ENCODE measurements around the gene LRRC42.

LRRC42 gene, protein sequence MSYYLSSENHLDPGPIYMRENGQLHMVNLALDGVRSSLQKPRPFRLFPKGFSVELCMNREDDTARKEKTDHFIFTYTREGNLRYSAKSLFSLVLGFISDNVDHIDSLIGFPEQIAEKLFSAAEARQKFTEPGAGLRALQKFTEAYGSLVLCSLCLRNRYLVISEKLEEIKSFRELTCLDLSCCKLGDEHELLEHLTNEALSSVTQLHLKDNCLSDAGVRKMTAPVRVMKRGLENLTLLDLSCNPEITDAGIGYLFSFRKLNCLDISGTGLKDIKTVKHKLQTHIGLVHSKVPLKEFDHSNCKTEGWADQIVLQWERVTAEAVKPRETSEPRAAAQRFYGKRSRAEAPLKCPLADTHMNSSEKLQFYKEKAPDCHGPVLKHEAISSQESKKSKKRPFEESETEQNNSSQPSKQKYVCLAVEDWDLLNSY

DNA sequence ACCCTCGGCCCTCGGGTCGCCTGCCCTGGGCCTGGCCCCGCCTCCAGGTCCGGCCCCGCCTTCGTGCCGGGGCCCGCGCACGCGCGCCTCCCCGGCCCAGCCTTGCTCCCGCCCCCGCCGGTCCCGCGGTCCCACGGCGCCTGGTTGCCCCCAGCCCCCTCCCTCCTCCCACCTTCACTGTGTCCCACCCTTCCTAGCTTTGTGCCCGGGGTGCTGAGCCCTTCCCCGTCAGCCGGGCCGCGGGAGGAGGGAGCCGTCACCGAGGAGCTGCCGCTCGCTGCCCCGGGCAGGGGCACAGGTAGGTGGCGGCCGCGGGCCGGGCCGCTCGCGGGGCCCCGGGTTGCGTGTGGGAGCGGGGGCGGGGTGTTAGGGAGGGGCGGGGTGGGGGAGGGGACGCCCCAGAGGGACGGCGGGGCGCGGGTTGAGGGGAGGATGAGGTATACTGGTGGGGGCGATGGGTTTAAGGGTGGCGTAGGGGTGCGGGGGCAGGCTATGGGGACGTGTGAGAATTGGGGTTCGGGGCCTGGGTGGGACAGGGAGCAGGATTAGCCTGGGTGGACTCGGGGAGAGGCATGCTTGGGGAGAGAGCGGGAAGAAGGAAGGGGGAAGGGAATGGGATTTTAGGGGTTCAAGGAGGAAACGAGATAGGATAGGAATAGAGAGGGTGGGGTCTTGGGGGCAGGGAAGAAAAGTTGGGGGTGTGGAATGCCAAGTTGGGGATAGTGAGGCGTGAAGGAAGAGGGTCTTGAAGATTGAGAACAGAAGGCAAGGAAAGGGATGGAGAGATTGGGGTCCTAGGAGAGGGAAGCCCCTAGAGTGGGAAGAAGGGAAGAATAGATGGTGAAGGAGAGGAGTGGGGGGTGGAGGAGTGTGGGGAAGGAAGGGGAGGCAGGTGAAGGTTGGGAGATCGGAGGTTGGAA lies at the start of gene LRRC42:
LRRC42 (plus strand) TSS at position 99 of the 920 bp plus-strand sequence. CDS start 5,650 bp downstream, outside the sequence.
- no peak for DNase-seq

DNA sequence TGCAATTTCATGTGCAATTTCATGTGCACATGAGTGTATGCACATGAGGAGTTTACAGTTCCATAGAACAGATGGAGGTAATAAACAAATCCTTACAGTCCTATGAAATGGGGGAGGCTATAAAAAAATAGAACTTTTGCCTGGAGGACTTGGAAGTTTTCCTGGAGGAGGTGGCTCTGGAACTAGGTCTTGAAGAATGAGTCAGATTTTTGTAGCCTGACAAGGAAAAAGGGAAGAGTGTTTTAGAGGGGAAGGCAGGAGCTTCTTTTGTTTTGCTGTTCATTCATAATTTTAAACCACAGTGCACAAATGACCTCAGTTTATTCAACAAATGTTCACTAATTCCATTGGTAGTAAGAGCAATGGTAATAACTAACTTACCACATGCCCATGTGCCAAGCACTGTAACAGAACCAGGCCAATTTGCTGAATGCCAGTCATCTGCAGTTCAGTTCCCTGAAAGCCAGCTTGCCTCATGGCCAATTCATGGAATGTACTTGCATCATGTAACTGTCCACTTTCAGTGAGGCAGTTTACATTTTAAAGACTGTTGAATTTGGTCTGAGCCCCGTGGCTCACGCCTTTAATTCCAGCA lies 49.4 kb upstream of the LRRC42 start:
- DNase-seq: no peak

DNA sequence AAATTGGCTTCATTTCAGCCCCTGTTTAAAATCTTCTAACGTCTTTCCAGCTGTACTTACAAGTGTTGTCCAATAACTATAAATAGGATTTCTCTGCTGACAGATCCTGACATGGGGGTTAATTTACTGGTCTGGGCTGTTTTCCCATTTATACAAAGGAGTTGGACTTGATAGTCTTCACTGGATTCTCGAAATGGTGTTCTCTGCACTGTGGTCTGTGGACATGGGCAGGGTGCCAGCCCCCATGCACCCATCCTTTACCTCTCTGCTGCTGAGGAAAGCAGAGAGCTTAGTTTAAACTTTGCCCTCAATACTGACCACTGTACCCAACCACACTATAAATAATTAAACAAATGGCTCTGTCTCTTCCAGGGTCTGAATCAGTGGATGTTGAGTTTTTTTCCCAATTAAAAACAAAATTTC lies 46.9 kb upstream of the LRRC42 start:
- peak; percentile 67 for DNase-seq

DNA sequence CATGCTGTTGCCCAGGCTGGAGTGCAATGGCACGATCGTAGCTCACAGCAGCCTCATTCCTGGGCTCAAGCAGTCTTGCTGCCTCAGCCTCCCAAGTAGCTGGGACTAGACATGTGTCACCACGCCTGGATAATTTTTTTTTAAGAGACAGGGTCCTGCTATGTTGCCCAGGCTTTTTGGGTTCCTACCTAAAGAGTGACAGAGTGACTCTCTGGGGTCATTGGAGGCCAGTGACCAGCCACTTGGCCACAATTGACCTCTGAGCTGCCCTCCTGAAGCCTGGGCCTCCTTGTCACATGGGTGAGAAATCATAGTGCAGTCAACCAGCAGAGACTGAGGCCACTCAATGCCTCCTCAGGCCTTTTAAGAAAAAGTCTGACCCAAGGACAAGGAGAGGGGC lies 46.4 kb upstream of the LRRC42 start:
- DNase-seq: no peak

DNA sequence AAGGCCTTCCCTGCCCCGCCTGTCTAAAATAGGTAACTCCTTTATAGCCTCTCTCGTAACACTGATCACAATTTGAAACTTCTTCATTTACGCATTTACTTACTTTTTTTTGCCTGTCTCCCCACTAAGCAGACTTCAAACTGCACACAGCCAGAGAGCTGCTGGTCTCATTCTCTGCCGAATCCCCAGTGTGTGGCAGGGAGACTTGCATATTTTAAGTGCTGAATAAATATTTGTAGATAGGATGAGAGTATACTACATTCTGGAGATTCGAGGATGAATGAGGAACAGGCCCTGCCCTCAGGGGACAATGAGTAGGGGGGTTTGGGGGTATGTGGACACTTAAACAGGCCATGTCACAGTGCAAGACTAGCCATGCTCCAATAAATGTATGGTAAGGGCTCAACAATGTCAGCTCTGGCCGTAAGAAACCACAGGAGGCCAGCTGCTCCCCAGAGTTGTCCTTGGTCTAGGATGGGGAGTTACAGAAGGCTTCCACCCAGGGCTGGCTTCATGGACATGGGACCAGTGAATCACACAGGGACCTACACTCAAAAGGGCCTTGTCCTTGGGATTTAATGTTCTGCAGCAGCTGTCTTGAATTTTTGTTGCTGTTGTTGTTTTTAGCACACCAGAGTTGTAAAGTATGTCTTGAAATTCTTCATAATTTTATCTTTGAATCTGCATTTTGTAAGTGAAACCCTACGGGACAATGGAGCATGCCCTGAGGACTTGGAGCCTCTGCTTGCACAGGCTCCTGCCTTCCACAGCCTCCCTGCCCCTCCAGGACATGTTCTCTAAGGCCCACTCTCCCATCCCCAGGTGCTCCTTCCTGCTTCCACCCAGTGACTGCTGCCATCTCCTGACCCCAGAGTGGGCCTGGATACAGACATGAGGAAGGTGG lies 43.7 kb upstream of the LRRC42 start:
- no peak for DNase-seq

DNA sequence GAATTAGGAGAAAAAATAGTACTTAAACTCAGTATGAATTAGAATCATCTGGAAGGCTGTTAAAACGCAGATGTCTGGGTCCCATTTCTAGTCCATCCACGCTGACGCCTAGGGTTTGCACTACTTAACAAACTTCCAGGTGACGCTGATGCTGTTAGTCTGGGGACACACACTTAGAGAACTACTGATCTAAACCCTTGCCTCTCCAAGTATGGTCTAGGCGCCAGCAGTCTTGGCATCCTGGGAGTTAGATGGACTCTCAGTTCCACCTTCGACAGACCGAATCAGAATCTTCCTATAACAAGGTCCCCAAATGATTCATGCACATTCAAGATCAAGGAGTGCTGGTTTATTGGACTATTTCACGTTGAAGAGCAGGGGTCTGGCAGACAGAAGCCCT lies 40.6 kb upstream of the LRRC42 start:
- no peak for DNase-seq

DNA sequence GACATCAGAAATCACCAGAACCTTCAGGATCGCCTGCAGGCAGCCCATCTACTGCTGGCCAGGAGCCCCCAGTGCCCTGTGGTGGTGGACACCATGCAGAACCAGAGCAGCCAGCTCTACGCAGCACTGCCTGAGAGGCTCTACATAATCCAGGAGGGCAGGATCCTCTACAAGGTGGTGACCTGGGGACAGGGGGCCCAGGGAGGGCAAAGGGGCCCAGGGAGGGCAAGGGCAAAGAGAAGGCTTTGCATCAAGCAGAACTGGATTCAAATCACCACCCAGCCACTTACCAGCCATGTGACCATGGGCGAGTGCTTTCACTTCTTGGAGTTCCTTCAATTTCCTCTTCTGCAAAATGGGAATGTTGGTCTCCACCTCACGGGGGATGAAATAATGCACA lies 40.0 kb upstream of the LRRC42 start:
- no peak for DNase-seq

DNA sequence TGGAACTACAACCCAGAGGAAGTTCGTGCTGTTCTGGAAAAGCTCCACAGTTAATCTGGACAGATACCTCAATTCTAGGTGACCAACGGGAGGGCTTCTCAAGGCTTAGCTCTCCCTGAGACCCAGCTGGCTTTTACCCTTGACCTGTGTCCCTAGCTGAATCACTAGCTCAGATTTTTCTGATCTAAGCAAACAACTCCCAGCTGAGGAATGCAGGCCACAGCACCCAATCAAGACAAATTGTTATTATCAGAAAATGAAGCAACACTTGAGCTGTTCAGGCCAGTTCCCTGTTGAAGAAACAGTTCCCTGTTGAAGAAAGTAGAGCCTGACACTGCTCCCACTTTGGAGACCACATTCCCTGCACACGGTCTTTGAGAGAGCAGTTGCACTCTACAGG lies 36.2 kb upstream of the LRRC42 start:
- no peak for DNase-seq

DNA sequence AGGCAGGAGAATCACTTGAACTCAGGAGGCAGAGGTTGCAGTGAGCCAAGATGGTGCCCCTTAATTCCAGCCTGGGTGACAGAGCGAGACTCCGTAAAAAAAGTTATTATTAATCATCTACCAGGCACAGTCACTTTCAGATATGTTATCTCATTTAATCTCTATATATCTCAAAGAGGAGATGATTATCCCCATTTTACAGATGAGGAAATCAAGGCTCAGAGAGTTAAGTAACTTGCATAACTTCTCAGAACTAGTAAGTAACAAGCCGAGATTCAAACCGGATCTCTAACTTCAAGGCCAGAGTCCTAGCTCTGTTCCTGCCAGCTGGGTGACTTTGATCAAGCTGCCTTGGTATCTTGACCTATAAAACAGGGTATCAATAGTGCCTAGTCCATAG lies 34.7 kb upstream of the LRRC42 start:
- no peak for DNase-seq

DNA sequence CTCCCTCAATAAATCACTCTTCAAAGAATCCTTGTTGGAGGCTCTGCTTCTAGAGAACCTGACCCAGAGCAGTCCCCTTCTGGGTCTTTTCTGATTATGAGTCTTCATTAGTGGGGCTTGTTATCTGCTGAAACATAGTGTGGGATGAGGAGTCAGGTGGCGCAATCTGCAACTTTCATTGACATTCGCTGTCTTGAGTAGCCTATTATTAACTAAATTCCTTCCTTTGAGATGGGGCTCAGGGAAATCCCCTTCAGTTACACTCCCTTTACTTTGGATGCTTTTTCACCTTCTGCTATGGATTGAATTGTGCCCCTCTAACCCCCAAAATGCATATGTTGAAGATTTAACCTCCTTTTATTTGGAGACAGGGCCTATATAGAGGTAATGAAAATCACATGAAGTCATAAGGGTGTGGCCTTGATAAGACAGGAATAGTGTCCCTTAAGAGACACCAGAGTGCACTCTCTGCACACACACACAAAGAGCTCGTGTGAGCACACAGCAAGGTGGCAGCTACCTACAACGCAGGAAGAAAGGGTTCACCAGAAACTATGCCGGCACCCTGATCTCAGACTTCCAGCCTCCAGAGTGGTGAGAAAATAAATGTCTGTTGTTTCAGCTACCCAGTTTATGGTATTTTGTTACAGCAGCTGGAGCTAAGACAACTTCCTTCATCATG lies 32.7 kb upstream of the LRRC42 start:
- no peak for DNase-seq

DNA sequence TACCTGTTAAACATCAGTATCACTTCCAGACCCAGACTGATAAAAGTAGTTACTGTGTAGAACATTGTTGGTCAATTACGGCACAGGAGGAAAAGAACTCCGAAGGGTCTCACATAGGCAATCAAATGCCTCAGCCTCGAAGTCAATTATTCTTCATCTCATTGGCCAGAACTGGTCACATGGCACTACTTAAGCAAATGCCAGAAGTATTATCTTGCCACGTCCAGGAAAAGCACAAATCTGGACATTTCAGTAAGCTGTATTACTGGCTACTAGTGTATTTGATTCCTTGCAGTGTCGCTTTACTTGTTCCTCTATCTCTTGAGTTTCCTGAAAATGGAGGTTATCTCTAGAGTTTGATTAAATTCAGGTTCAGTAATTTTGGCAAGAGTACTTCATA lies 27.8 kb upstream of the LRRC42 start:
- DNase-seq: no peak

DNA sequence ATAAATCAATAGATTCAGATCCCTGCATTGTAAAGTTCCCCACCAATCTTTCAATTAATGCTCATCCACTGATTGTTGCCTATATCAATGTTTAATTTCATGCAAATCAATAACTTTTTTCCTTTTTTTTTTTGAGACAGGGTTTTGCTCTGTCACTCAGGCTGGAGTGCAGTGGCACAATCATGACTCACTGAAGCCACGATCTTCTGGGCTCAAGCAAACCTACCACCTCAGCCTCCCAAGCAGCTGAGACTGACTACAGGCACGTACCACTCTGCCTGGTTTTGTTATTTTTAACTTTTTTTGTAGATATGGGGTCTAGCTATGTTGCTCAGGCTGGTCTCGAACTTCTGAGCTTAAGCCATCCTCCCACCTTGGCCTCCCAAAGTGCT lies 26.5 kb upstream of the LRRC42 start:
- no peak for DNase-seq

DNA sequence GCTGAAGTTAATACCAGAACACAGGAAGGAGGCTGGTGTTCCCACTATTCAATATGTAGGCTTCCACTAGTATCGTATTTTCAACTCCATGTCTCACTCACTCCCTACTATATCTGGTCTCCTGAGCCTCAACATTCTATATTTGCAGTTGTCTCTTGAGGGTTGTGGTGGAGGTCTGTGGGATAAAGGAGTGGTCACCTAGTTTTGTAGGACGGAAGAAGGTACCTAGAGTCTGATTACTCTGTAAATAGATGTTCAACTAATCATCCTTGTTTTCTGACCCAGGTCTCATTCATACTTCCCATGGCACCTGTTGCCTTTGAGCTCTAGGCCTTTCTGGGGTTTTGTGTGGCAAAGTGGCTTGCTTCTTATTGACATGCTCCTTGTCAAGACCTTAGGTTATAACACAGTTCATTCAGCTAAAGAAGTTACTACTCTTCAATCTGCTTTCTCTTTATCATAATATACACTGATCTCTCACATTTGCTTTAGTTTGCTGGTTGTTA lies 18.7 kb upstream of the LRRC42 start:
- no peak for DNase-seq

DNA sequence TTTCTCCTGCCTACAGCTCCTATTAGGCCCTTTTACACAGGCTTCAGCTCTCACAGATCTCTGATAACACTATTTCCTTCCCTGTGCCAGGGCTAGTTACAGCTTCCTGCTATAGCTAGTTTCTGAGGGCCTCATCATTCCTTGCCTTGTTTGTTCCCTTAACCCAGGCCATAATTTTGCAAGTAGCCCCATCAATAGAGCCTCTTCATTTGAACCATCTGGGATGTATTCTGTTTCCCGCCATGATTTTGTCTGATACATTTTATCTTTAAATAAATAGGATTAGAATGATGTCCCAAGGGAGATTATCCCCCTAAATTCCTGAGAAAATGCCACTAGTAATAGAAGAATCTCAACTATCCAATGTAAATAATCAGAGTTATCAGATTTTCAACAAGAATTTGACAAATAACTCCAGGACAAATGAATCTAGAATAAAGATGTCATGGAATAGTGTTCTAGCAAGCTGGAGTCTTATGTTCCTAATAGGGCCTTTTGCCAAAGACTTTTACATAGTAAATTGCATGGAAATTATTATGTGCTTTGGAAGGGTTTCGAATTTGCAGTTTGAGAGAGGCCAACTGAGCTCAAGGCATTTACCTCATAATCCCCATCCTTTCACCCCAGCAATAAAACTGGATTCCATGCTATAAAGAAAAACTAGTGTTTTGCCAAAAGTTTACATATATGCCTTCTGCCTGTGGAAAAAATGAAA lies 16.7 kb upstream of the LRRC42 start:
- no peak for DNase-seq

DNA sequence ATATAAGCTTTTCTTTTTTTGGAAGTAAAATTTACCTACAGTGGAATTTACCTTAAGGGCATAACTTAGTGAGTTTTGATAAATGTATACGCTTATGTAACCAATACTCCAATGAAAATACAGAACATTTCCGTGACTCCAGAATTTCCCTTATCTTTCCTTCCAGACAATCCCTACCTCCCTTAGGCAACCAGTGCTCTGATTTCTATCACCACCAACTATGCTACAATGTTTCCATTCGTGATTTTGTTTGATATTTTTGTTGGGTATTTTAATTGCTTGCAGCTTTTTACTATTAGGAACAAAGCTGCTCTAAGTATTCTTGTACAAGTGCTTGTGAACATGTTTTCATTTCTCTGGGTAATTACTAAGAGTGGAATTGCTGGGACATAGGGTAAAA lies 15.2 kb upstream of the LRRC42 start:
- no peak for DNase-seq

DNA sequence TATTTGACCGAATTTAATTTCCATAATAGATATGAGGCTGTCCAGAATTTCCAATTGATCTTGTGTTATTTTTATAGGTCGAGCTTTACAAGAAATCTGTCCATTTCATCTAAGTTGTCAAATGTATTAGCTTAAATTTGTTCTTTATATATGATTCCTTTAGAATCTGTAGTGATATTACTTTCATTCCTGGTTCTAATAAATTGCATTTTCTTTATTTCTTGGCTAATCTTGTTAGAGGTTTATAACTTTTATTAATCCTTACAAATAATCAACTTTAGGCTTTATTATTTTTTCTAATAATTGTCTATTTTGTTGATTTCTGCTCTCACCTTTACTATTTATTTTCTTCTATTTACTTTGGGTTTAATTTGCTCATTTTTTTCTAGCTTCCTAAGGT lies 14.6 kb upstream of the LRRC42 start:
- no peak for DNase-seq

DNA sequence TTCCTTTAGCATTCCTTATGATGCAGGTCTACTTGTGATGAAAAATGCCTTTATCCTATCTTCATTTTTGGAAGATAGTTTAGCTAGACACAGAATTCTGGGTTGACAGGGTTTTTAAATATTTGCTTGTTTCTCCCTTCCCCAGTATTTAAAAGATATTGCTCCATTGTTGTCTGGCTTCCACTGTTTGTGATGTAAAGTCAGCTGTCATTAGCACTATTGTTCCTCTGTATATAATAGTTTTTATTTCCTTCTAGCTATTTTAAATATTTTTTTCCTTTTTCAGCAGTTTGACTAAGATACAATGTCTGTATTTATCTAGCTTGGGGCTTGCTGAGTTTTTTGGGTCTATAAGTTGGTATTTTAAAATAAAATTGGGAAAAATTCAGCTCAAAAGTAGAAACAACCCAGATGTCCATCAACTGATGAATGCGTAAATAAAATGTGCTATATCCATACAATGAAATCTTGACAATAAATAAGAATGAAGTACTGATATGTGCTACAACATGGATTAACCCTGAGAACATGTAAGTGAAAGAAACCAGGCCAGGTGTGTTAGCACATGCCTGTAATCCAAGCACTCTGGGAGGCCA lies 11.9 kb upstream of the LRRC42 start:
- no peak for DNase-seq

DNA sequence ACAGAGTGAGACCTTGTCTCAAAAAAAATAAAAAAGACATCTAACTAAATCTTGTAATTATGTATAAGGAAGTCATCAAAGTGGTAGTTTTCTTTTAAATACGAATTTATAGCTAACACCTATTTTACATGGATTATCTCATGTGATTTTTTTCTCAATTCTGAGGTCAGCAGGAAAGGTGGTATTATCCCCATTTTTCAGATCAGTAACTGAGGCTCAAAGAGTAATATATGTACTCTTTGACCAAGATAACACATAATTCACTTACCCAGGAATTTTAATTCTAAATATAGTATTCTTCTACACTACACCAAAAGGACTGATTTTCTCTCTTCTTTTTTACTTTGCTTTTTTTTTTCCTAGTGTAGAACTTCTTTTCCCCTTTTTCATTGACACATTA lies 9.7 kb upstream of the LRRC42 start:
- DNase-seq: no peak

DNA sequence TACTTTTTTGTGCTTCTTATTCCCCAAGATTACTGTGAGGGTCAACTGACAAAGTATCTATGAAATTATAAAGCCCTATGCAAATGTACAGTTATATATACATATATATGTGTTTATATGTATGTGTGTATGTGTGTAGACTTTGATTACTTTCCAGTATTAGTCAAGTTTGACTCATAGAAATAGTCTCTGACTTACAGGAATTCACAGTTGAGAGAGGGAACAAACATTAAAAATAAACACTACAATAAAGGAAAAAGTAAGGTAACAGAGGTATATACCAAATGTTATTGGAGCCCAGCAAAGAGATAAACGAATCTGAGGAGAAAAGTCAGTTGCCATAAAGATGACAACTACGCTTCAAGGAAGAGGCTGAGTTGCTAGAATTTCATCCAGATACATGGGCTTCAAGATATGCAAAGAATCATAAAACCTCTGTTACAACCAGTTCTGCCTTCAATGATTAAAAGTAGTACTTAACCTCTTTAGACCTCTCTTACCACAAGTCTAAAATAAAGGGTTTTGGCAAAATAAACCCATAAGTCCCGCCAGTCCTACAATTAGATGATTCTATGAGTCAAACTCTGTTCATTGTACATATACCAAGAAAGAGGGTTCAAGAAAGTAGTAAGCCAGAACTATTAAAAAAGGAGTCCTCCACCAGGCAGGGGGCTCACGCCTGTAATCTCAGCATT lies 7.9 kb upstream of the LRRC42 start:
- no peak for DNase-seq
